WTC11 (cell line): Measurements from ENCODE around the gene DNALI1.
"Not testable (repeated sequence)": the region's sequence is repeated elsewhere in the genome, so short reads cannot be mapped to it uniquely, and the experiment has no call there.

Experiments
- ATF3 ChIP-seq: sonication (generic); formaldehyde crosslinking; conservative IDR thresholded peaks from 2 replicates; pipeline ENCODE4 v1.8.1; 2022; ENCODE audit warnings: mild to moderate bottlenecking, missing genetic modification reagents
- CBFB ChIP-seq: sonication (generic); formaldehyde crosslinking; IDR thresholded peaks from 2 replicates; pipeline ENCODE4 v1.8.1; 2022; ENCODE audit warnings: mild to moderate bottlenecking, low read depth, missing genetic modification reagents
- CTCF ChIP-seq: fragments of 200-600 bp; IDR thresholded peaks from 2 replicates; pipeline ENCODE4 v1.8.0; 2022; ENCODE audit warnings: antibody characterized with exemption
- ETV6 ChIP-seq: sonication (generic); formaldehyde crosslinking; IDR thresholded peaks from 2 replicates; pipeline ENCODE4 v1.8.1; 2022; ENCODE audit warnings: mild to moderate bottlenecking, missing genetic modification reagents
- NR1H2 ChIP-seq: sonication (generic); formaldehyde crosslinking; IDR thresholded peaks from 2 replicates; pipeline ENCODE4 v1.9.0; 2021; ENCODE audit warnings: mild to moderate bottlenecking, moderate library complexity, missing genetic modification reagents
- PREB ChIP-seq: sonication (generic); formaldehyde crosslinking; IDR thresholded peaks from 2 replicates; pipeline ENCODE4 v1.8.1; 2022; ENCODE audit warnings: mild to moderate bottlenecking, missing genetic modification reagents, moderate library complexity, borderline replicate concordance
- SP1 ChIP-seq: sonication (generic); formaldehyde crosslinking; conservative IDR thresholded peaks from 2 replicates; pipeline ENCODE4 v1.8.1; 2022; ENCODE audit warnings: missing genetic modification reagents
- TEAD1 ChIP-seq: sonication (generic); formaldehyde crosslinking; IDR thresholded peaks from 2 replicates; pipeline ENCODE4 v1.8.0; 2022; ENCODE audit warnings: mild to moderate bottlenecking, missing genetic modification reagents

- TF ChIP-seq CTCF; ATF3 (CRISPR knock-in tag); NR1H2 (CRISPR knock-in tag); PREB (CRISPR knock-in tag); CBFB (CRISPR knock-in tag); TEAD1 (CRISPR knock-in tag); SP1 (CRISPR knock-in tag); ETV6 (CRISPR knock-in tag): not testable (repeated sequence)
Observed at GRCh38 chr1:37529888-37530287, 26.9 kb upstream of the DNALI1 start.
